Activated CD8-positive, alpha-beta T cell treated with anti-CD3 and anti-CD28 coated beads, Interleukin-2, amount 10 ng/mL, durations not matched to agents 7 days and 5 days (primary cell): Measurements from ENCODE around the gene CCL15. TPM values are rescaled to one million over a fixed set of nuclear protein-coding genes. Genes with fewer than 3 reads are reported as not detected.

Experiments
- ATAC-seq: fragments of 150-1000 bp; cut with Tn5 transposase; one replicate; pipeline ENCODE4 v1.10.0; 2021; ENCODE audit warnings: moderate library complexity
- CTCF ChIA-PET: fragments of 350-600 bp; sonication (Branson Sonifier 250); formaldehyde crosslinking; loops from one replicate; lab custom pipeline; 2021; ENCODE audit warnings: antibody characterized with exemption; lab: Charles Lee
- POLR2A ChIA-PET: fragments of 350-600 bp; sonication (Branson Sonifier 250); formaldehyde crosslinking; loops from one replicate; lab custom pipeline; 2021; ENCODE audit warnings: antibody characterized with exemption; lab: Charles Lee
- DNase-seq: peaks from one replicate; pipeline ENCODE4 v3.0.0-alpha.2; 2020
- H3K27ac Mint-ChIP-seq: one replicate; pipeline ENCODE4 v1.8.0; 2021; ENCODE audit warnings: mild to moderate bottlenecking, mixed read lengths
- H3K27me3 Mint-ChIP-seq: one replicate; pipeline ENCODE4 v1.8.0; 2021; ENCODE audit warnings: low read depth, mixed read lengths
- H3K36me3 Mint-ChIP-seq: one replicate; pipeline ENCODE4 v1.8.0; 2021; ENCODE audit warnings: low read depth, mixed read lengths
- H3K4me1 Mint-ChIP-seq: one replicate; pipeline ENCODE4 v1.8.0; 2021; ENCODE audit warnings: low read depth, mixed read lengths
- H3K4me3 Mint-ChIP-seq: one replicate; pipeline ENCODE4 v1.8.0; 2021; ENCODE audit warnings: mild to moderate bottlenecking, mixed read lengths
- H3K9me3 Mint-ChIP-seq: one replicate; pipeline ENCODE4 v1.8.0; 2022; ENCODE audit warnings: mixed read lengths; ENCODE audit not compliant: insufficient read depth
- total RNA-seq, 2 experiments: library from RNA; stranded (reverse); gene quantifications; one replicate each; pipeline ENCODE4 v1.2.3, GENCODE V29; 2021

The CCL15 gene
- total RNA-seq, 2 experiments from 2014 or later, result not detected

- ChIA-PET POLR2A (no interaction called here), CTCF (interaction anchor here (1.5 to 3.8 kb wide), 3 partner anchors 11 to 19 kb away, joined by 4 to 19 read pairs (median 6); no protein-coding TSS in a partner anchor)
- H3K27me3 Mint-ChIP-seq, result peaks cover 11% of the 10 kb centered on the region
- H3K36me3 Mint-ChIP-seq, result peaks cover 3% of the 10 kb centered on the region
- no peak overlapping the region for H3K4me3 Mint-ChIP-seq
- no peaks in the 10 kb centered on the region for H3K4me1 Mint-ChIP-seq
- H3K27ac Mint-ChIP-seq, result no peak overlapping the region
- DNase-seq, result no peak
- peaks cover 5% of the 10 kb centered on the region for H3K9me3 Mint-ChIP-seq
- ATAC-seq, result no peak
Measured at GRCh38 chr17:35988164-35988563, 13.2 kb downstream of the CCL15 start.

DNA sequence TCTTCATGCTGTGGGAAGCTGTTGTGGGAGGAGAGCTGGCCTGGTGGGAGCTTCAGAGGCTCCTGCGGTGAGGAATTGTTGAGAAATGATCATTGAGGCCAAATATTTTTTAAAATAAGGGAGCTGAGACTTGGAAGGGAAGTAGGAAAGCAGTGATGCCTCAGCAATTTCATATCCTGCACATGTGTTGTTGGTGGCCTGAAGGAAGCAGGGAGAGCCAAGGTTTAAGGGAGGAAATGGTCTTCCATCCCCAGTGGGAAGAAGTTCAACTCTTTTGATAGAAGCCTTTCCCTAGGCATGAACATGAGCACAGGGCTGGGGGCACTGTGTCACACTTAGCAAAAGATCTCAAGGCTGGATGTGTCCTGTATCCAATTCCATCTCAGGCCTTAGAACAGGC is 14.7 kb downstream of the CCL15 start, which contains the start of gene CCL14:
Gene CCL14, minus strand, starts transcription at position 87 of the 400 bp plus-strand sequence. Its CDS starts 80 bp downstream, at position 7.
- H3K4me3 Mint-ChIP-seq, result no peak within 1 kb of the TSS
- no peaks in the 10 kb centered on the region for H3K4me1 Mint-ChIP-seq
- no peak for ATAC-seq
- H3K36me3 Mint-ChIP-seq, result peaks cover 3% of the 10 kb centered on the region
- no peak for DNase-seq
- no peak within 1 kb of the TSS for H3K27ac Mint-ChIP-seq
- ChIA-PET CTCF (interaction anchor here (3.8 kb wide), 1 partner anchor 11 kb away, joined by 19 read pairs; no protein-coding TSS in a partner anchor), POLR2A (no interaction called here)
- peaks cover 5% of the 10 kb centered on the region for H3K9me3 Mint-ChIP-seq
- H3K27me3 Mint-ChIP-seq, result peaks cover 7% of the 10 kb centered on the region

GRCh38 chr17:35984140-35984539 is 17.2 kb downstream of the CCL15 start:
- Mint-ChIP-seq H3K9me3 (peaks cover 5% of the 10 kb centered on the region), H3K27me3 (peaks cover 5% of the 10 kb centered on the region), H3K4me3 (no peak overlapping the region), H3K27ac (no peak overlapping the region), H3K4me1 (no peaks in the 10 kb centered on the region), H3K36me3 (no peaks in the 10 kb centered on the region)
- POLR2A ChIA-PET, result no interaction called here
- ATAC-seq, result no peak
- CTCF ChIA-PET, result interaction anchor here (3.8 to 11.9 kb wide), 3 partner anchors 8 to 164 kb away, joined by 19 to 174 read pairs (median 20); no protein-coding TSS in a partner anchor
- no peak for DNase-seq

DNA sequence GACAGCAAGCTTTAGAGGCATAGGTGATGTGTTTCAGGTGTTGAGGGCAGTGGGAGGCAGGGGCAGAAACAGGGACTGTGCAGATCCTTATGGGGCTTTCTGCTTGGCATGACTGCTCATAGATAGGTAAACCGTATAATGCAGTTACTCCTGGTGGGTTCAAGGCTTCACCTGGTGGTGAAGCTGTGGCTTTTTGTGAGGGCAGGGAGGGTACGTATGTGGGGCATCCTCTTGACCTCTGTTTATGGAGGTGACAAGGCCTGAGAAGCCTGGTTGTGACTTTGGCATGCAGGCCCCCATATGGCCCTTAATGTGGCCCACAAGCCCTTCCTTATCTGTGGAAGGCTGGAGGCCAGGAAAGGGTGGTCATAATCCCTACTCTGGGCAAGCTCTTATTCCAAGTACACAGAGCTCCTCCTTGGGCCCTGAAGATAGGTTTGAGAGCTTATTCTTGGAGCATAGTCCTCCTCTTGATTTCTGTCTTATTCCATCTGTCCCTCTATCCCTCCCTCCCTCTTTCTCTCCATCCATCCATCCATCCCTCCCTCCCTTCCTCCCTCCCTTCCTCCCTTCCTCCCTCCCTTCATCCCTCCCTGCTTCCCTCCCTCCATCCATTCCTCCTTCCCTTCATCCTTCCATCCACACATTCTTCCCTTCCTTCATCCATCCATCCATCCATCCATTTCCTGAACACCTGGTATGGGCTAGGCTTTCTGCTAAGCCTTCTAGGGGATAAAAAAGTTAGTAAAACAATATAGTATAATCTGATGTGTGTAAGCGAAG is 18.8 kb downstream of the CCL15 start:
- DNase-seq (no peak), ATAC-seq (no peak)
- ChIA-PET POLR2A (no interaction called here), CTCF (interaction anchor here (0.7 to 11.9 kb wide), 6 partner anchors 12 to 165 kb away, joined by 3 to 174 read pairs (median 9); no protein-coding TSS in a partner anchor)
- Mint-ChIP-seq H3K27me3 (peaks cover 7% of the 10 kb centered on the region), H3K27ac (no peak overlapping the region), H3K4me1 (no peaks in the 10 kb centered on the region), H3K36me3 (no peaks in the 10 kb centered on the region), H3K9me3 (no peaks in the 10 kb centered on the region), H3K4me3 (no peak overlapping the region)

DNA sequence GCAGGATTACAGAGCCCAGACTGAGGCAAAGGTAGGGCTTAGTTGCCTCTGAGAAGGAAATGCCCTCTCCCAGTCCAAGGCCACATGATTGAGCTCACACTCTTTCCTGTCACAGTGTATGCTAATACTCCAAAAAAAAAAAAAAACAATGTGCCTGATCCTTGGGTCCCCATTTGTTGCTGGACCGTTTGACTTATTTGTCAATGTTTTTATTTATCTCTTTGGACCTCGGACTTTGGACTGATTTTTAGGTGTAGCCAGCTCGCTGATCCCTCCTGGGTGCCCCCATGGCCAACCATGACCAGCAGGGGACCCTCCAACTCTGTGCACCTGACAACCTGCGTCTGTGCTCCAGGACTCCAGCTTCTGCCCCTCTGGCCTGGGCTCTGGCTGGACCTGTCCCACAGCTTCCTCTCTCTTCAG is 19.4 kb downstream of the CCL15 start:
- no peak overlapping the region for H3K27ac Mint-ChIP-seq
- ChIA-PET CTCF (interaction anchor here (1.1 to 11.9 kb wide), 5 partner anchors 12 to 166 kb away, joined by 5 to 174 read pairs (median 13); no protein-coding TSS in a partner anchor), POLR2A (interaction anchor here (0.5 kb wide), 1 partner anchor 20 kb away, joined by 3 read pairs; no protein-coding TSS in a partner anchor)
- no peak for DNase-seq
- H3K4me1 Mint-ChIP-seq, result no peaks in the 10 kb centered on the region
- H3K27me3 Mint-ChIP-seq, result peaks cover 7% of the 10 kb centered on the region
- no peaks in the 10 kb centered on the region for H3K36me3 Mint-ChIP-seq
- H3K4me3 Mint-ChIP-seq, result no peak overlapping the region
- H3K9me3 Mint-ChIP-seq, result no peaks in the 10 kb centered on the region
- no peak for ATAC-seq

DNA sequence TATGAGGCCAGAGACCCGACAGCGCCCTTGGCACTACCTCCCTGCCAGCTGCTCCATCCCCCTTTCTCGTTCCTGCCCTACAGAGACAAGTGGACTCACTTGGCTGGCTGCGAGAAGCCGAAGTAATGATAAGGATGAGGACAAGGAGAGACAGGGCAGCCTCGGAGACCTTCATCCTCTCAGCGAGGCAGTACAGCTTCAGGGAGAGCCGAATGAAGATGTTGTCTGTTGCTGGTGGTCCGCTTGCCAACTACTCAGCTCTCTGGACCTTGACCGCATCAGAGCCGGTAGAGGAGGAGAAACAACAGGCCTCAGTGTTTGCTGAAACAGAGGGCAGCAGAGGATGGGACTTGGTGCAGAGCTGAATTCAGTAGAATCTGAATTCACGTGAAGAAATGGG is 20.1 kb downstream of the CCL15 start, which contains the start of gene CCL16:
Gene CCL16, minus strand, starts transcription at position 252 of the 400 bp plus-strand sequence. Its CDS starts 77 bp downstream, at position 175.
- POLR2A ChIA-PET, result interaction anchor here (0.5 kb wide), 1 partner anchor 19 kb away, joined by 3 read pairs; no protein-coding TSS in a partner anchor
- no peak within 1 kb of the TSS for H3K27ac Mint-ChIP-seq
- H3K4me1 Mint-ChIP-seq, result no peaks in the 10 kb centered on the region
- no peak for DNase-seq
- CTCF ChIA-PET, result interaction anchor here (1.2 to 11.9 kb wide), 4 partner anchors 12 to 167 kb away, joined by 5 to 174 read pairs (median 16); no protein-coding TSS in a partner anchor
- H3K27me3 Mint-ChIP-seq, result peaks cover 9% of the 10 kb centered on the region
- H3K4me3 Mint-ChIP-seq, result no peak within 1 kb of the TSS
- no peaks in the 10 kb centered on the region for H3K9me3 Mint-ChIP-seq
- no peaks in the 10 kb centered on the region for H3K36me3 Mint-ChIP-seq
- ATAC-seq, result no peak

- H3K9me3 Mint-ChIP-seq, result no peaks in the 10 kb centered on the region
Measured at GRCh38 chr17:35978346-35978745, 23.0 kb downstream of the CCL15 start.

GRCh38 chr17:35977509-35977908 is 23.8 kb downstream of the CCL15 start:
- CTCF ChIA-PET, result interaction anchor here (1.5 to 11.9 kb wide), 6 partner anchors 9 to 170 kb away, joined by 4 to 174 read pairs (median 14); partner anchors contain the start of gene CCL14
- peaks cover 6% of the 10 kb centered on the region for H3K27me3 Mint-ChIP-seq
- H3K4me1 Mint-ChIP-seq, result no peaks in the 10 kb centered on the region
- ATAC-seq (no peak), DNase-seq (no peak)
- no peak overlapping the region for H3K4me3 Mint-ChIP-seq
- H3K27ac Mint-ChIP-seq, result no peak overlapping the region
- no peaks in the 10 kb centered on the region for H3K9me3 Mint-ChIP-seq
- POLR2A ChIA-PET, result no interaction called here
- no peaks in the 10 kb centered on the region for H3K36me3 Mint-ChIP-seq

More at GRCh38 chr17:35978346-35978745, 23.0 kb downstream of the CCL15 start:
- POLR2A ChIA-PET, result no interaction called here
- CTCF ChIA-PET, result interaction anchor here (1.5 to 11.9 kb wide), 3 partner anchors 10 to 170 kb away, joined by 4 to 174 read pairs (median 9); no protein-coding TSS in a partner anchor
- Mint-ChIP-seq H3K27ac (no peak overlapping the region), H3K4me3 (no peak overlapping the region), H3K36me3 (no peaks in the 10 kb centered on the region), H3K27me3 (peaks cover 6% of the 10 kb centered on the region), H3K4me1 (no peaks in the 10 kb centered on the region)
- ATAC-seq, result no peak
- no peak for DNase-seq

DNA sequence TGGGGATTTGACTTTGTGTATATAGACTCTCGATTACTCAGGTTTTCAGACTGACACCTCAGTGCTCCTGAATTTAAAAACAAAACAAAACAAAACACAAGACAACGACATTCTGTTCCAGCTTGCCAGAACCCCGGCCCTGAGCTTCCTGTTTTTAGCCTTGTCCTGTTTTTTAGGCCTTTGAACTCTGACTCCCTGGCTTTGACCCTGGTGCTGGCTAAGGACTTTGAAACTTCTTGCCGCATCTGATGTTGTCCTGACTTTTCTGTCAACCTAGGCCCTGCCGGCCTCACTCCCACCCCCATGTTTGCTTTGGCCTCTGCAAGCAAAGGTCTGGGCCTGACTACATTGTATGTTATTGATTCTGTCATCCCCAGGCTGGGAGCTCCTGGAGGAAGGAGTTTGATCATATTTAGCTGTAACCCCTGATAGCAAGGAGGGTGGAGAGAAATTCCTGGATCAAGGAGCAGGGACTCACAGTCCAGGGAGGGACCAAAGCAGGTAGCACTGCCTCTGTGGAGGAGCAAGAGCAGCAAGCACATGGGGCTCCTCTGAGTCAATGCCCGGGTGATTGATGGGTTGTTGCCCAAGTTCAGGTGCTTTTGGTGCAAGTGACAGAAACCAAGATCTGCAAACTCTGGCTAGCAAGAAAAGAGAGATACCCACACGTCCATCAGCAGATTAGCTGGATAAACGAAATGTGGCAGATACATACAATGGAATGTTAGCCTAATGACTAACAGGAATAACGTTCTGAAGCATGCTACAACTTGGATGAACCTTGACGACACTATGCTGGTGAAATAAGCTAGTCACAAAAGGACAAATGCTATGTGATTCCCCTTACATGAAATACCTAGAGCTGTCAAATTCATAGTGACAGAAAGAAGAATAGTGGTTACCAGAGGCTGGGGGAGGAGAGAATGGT is 27.8 kb downstream of the CCL15 start:
- Mint-ChIP-seq H3K27ac (no peak overlapping the region), H3K27me3 (peaks cover 6% of the 10 kb centered on the region), H3K9me3 (no peaks in the 10 kb centered on the region), H3K36me3 (no peaks in the 10 kb centered on the region), H3K4me1 (peaks cover 7% of the 10 kb centered on the region), H3K4me3 (no peak overlapping the region)
- POLR2A ChIA-PET, result no interaction called here
- ATAC-seq, result no peak
- no peak for DNase-seq
- CTCF ChIA-PET, result interaction anchor here (1.2 to 11.9 kb wide), 2 partner anchors 22 to 174 kb away, joined by 3 to 174 read pairs; no protein-coding TSS in a partner anchor

- Mint-ChIP-seq H3K27ac (no peak overlapping the region), H3K36me3 (no peaks in the 10 kb centered on the region), H3K4me1 (peaks cover 7% of the 10 kb centered on the region), H3K9me3 (no peaks in the 10 kb centered on the region), H3K27me3 (peaks cover 7% of the 10 kb centered on the region), H3K4me3 (no peak overlapping the region)
- DNase-seq (no peak), ATAC-seq (no peak)
- ChIA-PET CTCF (interaction anchor here (1.2 to 11.9 kb wide), 2 partner anchors 23 to 175 kb away, joined by 3 to 174 read pairs; no protein-coding TSS in a partner anchor), POLR2A (no interaction called here)
Measured at GRCh38 chr17:35972945-35973332, 28.4 kb downstream of the CCL15 start.

DNA sequence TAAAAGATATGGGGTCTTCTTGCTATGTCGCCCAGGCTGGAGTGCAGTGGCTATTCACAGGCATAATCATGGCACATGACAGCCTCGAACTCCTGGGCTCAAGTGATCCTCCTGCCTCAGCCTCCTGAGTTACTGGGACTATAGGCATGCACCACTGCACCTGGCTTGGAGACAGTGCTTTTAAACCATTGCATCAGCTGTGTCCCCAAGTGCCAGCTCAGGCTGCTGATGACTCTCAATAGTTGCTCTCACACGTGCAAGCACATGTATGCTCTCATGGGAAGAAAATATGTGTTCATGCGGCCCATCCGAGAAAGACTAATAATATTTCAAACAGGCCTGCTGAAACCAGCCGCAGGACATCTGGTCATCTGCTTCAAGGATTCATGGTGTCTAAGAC is 28.8 kb downstream of the CCL15 start:
- Mint-ChIP-seq H3K27ac (no peak overlapping the region), H3K4me1 (peaks cover 7% of the 10 kb centered on the region), H3K9me3 (no peaks in the 10 kb centered on the region), H3K36me3 (no peaks in the 10 kb centered on the region), H3K27me3 (peaks cover 7% of the 10 kb centered on the region), H3K4me3 (no peak overlapping the region)
- ATAC-seq (no peak), DNase-seq (no peak)
- ChIA-PET POLR2A (no interaction called here), CTCF (interaction anchor here (5.2 to 11.9 kb wide), 2 partner anchors 175 kb away, joined by 119 to 174 read pairs; no protein-coding TSS in a partner anchor)
